ENCODE results near the gene APBB3.

The APBB3 gene

DNA sequence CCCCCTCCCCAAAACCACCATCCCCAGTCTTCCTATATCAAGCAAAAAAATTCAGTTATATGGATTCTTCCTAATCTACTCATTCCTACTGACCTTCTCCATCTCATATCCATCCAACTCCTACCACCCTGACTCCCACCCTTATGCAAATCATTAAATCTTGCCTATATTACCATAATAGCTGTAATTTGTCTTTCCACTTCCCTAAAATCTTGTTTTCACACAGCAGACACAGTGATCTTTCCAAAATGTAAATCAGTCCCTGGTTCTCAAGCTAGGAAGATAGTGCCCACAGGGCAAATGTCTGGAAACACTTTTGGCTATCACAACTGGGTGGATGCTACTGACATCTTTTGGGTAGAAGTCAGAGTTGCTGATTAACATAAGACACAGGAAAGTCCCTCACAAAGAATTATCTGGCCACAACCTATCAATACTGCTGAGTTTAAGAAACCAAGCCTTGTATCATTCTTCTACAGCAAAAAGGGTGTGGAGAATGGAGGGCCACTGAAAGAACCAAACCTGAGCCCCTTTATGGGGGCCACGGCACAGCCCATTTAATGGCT, 8.6 kb downstream of the APBB3 start:
- no peak for DNase-seq (ENCODE audit: extremely low spot score)
- CTCF ChIA-PET, result no interaction called here

DNA sequence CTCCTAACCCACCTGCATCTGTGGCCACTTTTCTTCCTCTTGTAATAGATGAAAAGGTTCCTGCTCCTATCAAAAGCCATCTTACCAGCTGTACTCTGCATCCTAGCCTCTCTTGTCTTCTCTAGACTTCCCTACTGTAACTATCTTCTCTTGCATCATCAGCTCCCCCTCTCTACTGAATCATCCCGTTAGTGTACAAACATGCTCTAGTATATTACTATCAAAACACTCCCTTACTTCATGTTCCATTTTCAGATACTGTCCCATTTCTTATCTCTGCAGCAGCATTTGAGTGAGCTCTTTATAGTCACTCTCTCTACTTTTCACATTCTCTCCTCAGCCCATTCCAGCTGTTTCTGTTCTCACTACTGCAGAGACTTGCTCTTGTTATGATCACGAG, 9.9 kb downstream of the APBB3 start:
- ChIA-PET CTCF (no interaction called here), POLR2A (interaction anchor here (1.5 kb wide), 1 partner anchor 9 kb away, joined by 7 read pairs; the partner anchor contains the start of gene APBB3)

More for the DNA sequence above, 8.6 kb downstream of the APBB3 start:
- POLR2A ChIA-PET, result no interaction called here
- TF ChIP-seq CTBP1 (IDR thresholded peaks at IDR 0.05; ENCODE audit: borderline replicate concordance), result no peak
- TF ChIP-seq SP1 (IDR thresholded peaks at IDR 0.05), result no peak
- TF ChIP-seq ZNF384 (IDR thresholded peaks at IDR 0.05), result no peak
- TF ChIP-seq L3MBTL2 (conservative IDR thresholded peaks at IDR 0.05), result no peak
- TF ChIP-seq BHLHE40 (IDR thresholded peaks at IDR 0.05; ENCODE audit: borderline replicate concordance), result no peak
- no peak for TF ChIP-seq FOXM1 (IDR thresholded peaks at IDR 0.05; ENCODE audit: borderline replicate concordance)
- TF ChIP-seq HDGF (IDR thresholded peaks at IDR 0.05; ENCODE audit: borderline replicate concordance), result no peak
- TF ChIP-seq ARNT (IDR thresholded peaks at IDR 0.05), result no peak
- TF ChIP-seq FOXK2 (IDR thresholded peaks at IDR 0.05), result no peak
- TF ChIP-seq LEF1 (IDR thresholded peaks at IDR 0.05; ENCODE audit: borderline replicate concordance), result no peak
- TF ChIP-seq ELF4 (IDR thresholded peaks at IDR 0.05), result no peak
- no peak for TF ChIP-seq SUZ12 (IDR thresholded peaks at IDR 0.05)
- TF ChIP-seq, protein P1, sequence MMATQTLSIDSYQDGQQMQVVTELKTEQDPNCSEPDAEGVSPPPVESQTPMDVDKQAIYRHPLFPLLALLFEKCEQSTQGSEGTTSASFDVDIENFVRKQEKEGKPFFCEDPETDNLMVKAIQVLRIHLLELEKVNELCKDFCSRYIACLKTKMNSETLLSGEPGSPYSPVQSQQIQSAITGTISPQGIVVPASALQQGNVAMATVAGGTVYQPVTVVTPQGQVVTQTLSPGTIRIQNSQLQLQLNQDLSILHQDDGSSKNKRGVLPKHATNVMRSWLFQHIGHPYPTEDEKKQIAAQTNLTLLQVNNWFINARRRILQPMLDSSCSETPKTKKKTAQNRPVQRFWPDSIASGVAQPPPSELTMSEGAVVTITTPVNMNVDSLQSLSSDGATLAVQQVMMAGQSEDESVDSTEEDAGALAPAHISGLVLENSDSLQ (IDR thresholded peaks at IDR 0.05), result no peak
- no peak for TF ChIP-seq TARDBP (IDR thresholded peaks at IDR 0.05)
- TF ChIP-seq FOXA1 (IDR thresholded peaks at IDR 0.05), result no peak

DNA sequence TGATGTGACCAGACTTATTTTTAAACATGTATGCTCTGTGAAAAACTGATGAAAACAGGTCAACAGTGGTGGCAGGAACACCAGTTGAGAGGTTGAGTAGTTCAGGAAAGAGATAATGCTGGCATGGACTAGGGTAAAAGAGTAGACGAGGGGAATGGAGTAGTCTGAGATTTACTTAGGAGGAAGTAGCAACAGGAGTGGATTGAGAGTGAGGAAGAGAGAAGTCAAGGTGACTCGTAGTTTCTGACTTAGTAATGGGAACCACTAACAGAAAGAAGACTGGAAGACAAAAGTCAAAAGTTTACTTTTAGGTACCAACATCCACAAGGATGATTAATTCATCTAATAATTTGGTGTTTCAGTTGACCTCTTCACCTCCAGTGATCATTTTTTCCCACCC, 10.7 kb downstream of the APBB3 start:
- no peak for TF ChIP-seq BHLHE40 (IDR thresholded peaks at IDR 0.05; ENCODE audit: borderline replicate concordance)
- no peak for TF ChIP-seq TARDBP (IDR thresholded peaks at IDR 0.05)
- ChIA-PET POLR2A (interaction anchor here (0.9 to 1.5 kb wide), 3 partner anchors 10 to 94 kb away, joined by 3 to 7 read pairs (median 3); partner anchors contain the start of genes APBB3, IK and NDUFA2), CTCF (no interaction called here)
- DNase-seq (ENCODE audit: extremely low spot score), result no peak

More for the DNA sequence above, 9.9 kb downstream of the APBB3 start:
- DNase-seq (ENCODE audit: extremely low spot score), result no peak
- TF ChIP-seq ZNF384 (IDR thresholded peaks at IDR 0.05) (no peak), CTBP1 (IDR thresholded peaks at IDR 0.05; ENCODE audit: borderline replicate concordance) (no peak), NFRKB (IDR thresholded peaks at IDR 0.05) (no peak), SP1 (IDR thresholded peaks at IDR 0.05) (no peak), FOXM1 (IDR thresholded peaks at IDR 0.05; ENCODE audit: borderline replicate concordance) (no peak), SUZ12 (IDR thresholded peaks at IDR 0.05) (no peak), FOXA1 (IDR thresholded peaks at IDR 0.05) (no peak), TARDBP (IDR thresholded peaks at IDR 0.05) (no peak), ELF4 (IDR thresholded peaks at IDR 0.05) (no peak), L3MBTL2 (conservative IDR thresholded peaks at IDR 0.05) (no peak), ARNT (IDR thresholded peaks at IDR 0.05) (no peak), BHLHE40 (IDR thresholded peaks at IDR 0.05; ENCODE audit: borderline replicate concordance) (no peak), FOXK2 (IDR thresholded peaks at IDR 0.05) (no peak), LEF1 (IDR thresholded peaks at IDR 0.05; ENCODE audit: borderline replicate concordance) (no peak), HDGF (IDR thresholded peaks at IDR 0.05; ENCODE audit: borderline replicate concordance) (no peak)
- TF ChIP-seq, protein P1 (IDR thresholded peaks at IDR 0.05), result no peak

DNA sequence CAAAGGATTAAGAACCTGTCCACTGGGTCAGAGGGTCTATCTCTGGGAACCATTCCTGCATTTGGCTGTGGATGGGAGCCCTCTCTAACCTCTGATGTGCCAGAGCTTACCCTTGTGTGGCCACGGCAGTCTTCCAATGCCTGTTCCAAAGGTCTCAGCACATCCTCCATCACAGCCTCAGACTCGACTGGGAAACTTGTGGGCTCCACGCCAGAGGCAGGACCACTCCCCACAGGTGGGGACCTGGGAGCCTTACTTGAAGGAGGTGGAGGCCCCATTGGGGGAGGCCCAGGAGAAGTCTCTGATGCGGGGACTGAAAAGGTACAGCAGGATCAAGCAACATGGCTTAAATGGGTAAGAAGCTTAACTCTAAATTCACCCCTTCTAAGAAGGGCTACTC, 12.5 kb downstream of the APBB3 start:
- POLR2A ChIA-PET, result interaction anchor here (1.1 to 1.4 kb wide), 2 partner anchors 88 to 179 kb away, joined by 3 read pairs; partner anchors contain the start of gene TMCO6
- DNase-seq (ENCODE audit: extremely low spot score), result no peak
- TF ChIP-seq, protein P1 (IDR thresholded peaks at IDR 0.05), result no peak
- TF ChIP-seq ARNT (IDR thresholded peaks at IDR 0.05) (no peak), TARDBP (IDR thresholded peaks at IDR 0.05) (no peak), NFRKB (IDR thresholded peaks at IDR 0.05) (no peak), LEF1 (IDR thresholded peaks at IDR 0.05; ENCODE audit: borderline replicate concordance) (no peak), L3MBTL2 (conservative IDR thresholded peaks at IDR 0.05) (no peak), SP1 (IDR thresholded peaks at IDR 0.05) (no peak), CTBP1 (IDR thresholded peaks at IDR 0.05; ENCODE audit: borderline replicate concordance) (no peak), FOXK2 (IDR thresholded peaks at IDR 0.05) (no peak), FOXA1 (IDR thresholded peaks at IDR 0.05) (no peak), BHLHE40 (IDR thresholded peaks at IDR 0.05; ENCODE audit: borderline replicate concordance) (no peak), ELF4 (IDR thresholded peaks at IDR 0.05) (no peak), SUZ12 (IDR thresholded peaks at IDR 0.05) (no peak), FOXM1 (IDR thresholded peaks at IDR 0.05; ENCODE audit: borderline replicate concordance) (no peak), ZNF384 (IDR thresholded peaks at IDR 0.05) (no peak), HDGF (IDR thresholded peaks at IDR 0.05; ENCODE audit: borderline replicate concordance) (no peak)
- CTCF ChIA-PET, result no interaction called here

DNA sequence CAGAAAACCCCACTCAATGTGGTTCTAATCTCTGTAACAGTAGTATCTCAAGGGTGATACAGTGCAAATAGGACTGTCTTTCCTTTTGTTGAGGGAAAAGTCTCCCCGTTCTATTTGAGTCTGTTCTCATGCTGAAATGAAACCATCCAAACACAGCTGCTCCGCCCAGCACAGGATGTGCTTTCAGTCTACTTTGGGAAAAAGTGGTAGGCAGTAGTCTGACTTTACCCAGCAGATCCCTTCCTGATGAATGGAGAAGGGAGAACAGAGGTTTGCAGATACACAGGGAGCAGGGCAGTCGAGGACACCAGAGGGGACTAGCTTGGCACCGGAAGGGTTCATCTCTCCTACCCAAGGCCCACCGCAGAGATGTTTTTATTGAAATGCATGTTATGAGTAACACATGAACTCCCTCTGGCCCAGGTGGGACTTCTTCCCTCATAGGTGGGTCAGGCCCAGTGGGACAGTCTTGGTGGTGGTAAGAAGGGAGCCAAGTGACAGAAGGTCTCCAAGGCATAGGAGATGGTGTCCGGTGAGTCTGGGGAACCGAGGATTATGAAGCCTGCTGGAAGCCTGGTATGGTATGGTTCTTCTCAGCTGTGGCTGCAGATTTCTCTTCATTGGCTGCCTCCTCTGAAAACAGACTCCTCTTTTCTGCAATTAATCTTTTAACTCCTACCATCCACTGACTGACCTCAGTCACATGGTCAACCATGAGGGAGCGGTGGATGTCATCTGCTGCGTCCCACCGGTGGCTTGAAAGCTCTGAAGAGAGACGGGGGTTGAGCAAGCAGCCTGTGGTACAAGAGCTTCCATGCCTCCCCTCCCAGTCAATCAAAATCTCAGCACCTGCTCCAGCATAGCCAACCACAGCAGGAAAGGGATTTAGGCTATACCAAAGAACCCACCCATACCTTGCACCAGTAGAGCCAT, 14.0 kb downstream of the APBB3 start:
- no peak for DNase-seq (ENCODE audit: extremely low spot score)
- POLR2A ChIA-PET, result no interaction called here
- CTCF ChIA-PET, result interaction anchor here (0.6 kb wide), 1 partner anchor 21 kb away, joined by 3 read pairs; no protein-coding TSS in a partner anchor
- TF ChIP-seq ARNT (IDR thresholded peaks at IDR 0.05), result no peak
